ENCODE data around the gene CCDC38. TPM values are rescaled to one million over a fixed set of nuclear protein-coding genes. Genes with fewer than 3 reads are reported as not detected.
A peak's percentile ranks its signal among the peaks of the same experiment; 100 is the strongest.
"Not testable (repeated sequence)": the region's sequence is repeated elsewhere in the genome, so short reads cannot be mapped to it uniquely, and the experiment has no call there.

CCDC38 gene
- total RNA-seq, 1 donor from 2014 or later, result not detected

GRCh38 chr12:95848575-95849388, 93.6 kb downstream of the CCDC38 start:
- TF ChIP-seq CTCF (IDR thresholded peaks at IDR 0.05), result peak; percentile 63
- no peak for DNase-seq (ENCODE audit: extremely low spot score, unreplicated experiment)
- Mint-ChIP-seq H3K9me3 (ENCODE audit: unreplicated experiment) (no peaks in the 10 kb centered on the region), H3K27ac (ENCODE audit: unreplicated experiment) (no peak overlapping the region), H3K4me3 (ENCODE audit: unreplicated experiment) (no peak overlapping the region), H3K4me1 (ENCODE audit: unreplicated experiment) (peaks cover 4% of the 10 kb centered on the region), H3K36me3 (ENCODE audit: unreplicated experiment) (no peaks in the 10 kb centered on the region), H3K27me3 (ENCODE audit: unreplicated experiment) (peaks cover 36% of the 10 kb centered on the region)

- peaks cover 33% of the 10 kb centered on the region for H3K27me3 Mint-ChIP-seq (ENCODE audit: unreplicated experiment)
- not testable (repeated sequence) for H3K4me1 Mint-ChIP-seq (ENCODE audit: unreplicated experiment); DNase-seq (ENCODE audit: extremely low spot score, unreplicated experiment); H3K4me3 Mint-ChIP-seq (ENCODE audit: unreplicated experiment); H3K9me3 Mint-ChIP-seq (ENCODE audit: unreplicated experiment); H3K36me3 Mint-ChIP-seq (ENCODE audit: unreplicated experiment); H3K27ac Mint-ChIP-seq (ENCODE audit: unreplicated experiment)
Measured at GRCh38 chr12:95842426-95842825, 100.0 kb downstream of the CCDC38 start.

- H3K36me3 Mint-ChIP-seq (ENCODE audit: unreplicated experiment), result no peaks in the 10 kb centered on the region
- H3K27ac Mint-ChIP-seq (ENCODE audit: unreplicated experiment), result no peak overlapping the region
- H3K9me3 Mint-ChIP-seq (ENCODE audit: unreplicated experiment), result no peaks in the 10 kb centered on the region
- TF ChIP-seq CTCF (IDR thresholded peaks at IDR 0.05), result no peak
- H3K4me3 Mint-ChIP-seq (ENCODE audit: unreplicated experiment), result no peak overlapping the region
- DNase-seq (ENCODE audit: extremely low spot score, unreplicated experiment), result no peak
- peaks cover 8% of the 10 kb centered on the region for H3K4me1 Mint-ChIP-seq (ENCODE audit: unreplicated experiment)
- peaks cover 41% of the 10 kb centered on the region for H3K27me3 Mint-ChIP-seq (ENCODE audit: unreplicated experiment)
Measured at GRCh38 chr12:95838125-95838524, 104.3 kb downstream of the CCDC38 start.

- H3K9me3 Mint-ChIP-seq (ENCODE audit: unreplicated experiment), result no peaks in the 10 kb centered on the region
- no peak for DNase-seq (ENCODE audit: extremely low spot score, unreplicated experiment)
- no peaks in the 10 kb centered on the region for H3K36me3 Mint-ChIP-seq (ENCODE audit: unreplicated experiment)
- H3K4me3 Mint-ChIP-seq (ENCODE audit: unreplicated experiment), result no peak overlapping the region
- H3K4me1 Mint-ChIP-seq (ENCODE audit: unreplicated experiment), result peaks cover 8% of the 10 kb centered on the region
- no peak for TF ChIP-seq CTCF (IDR thresholded peaks at IDR 0.05)
- peaks cover 38% of the 10 kb centered on the region for H3K27me3 Mint-ChIP-seq (ENCODE audit: unreplicated experiment)
- no peak overlapping the region for H3K27ac Mint-ChIP-seq (ENCODE audit: unreplicated experiment)
Measured at GRCh38 chr12:95837240-95838038, 105.0 kb downstream of the CCDC38 start.

GRCh38 chr12:95836630-95837239, 105.7 kb downstream of the CCDC38 start:
- Mint-ChIP-seq H3K27ac (ENCODE audit: unreplicated experiment) (no peak overlapping the region), H3K9me3 (ENCODE audit: unreplicated experiment) (no peaks in the 10 kb centered on the region), H3K4me3 (ENCODE audit: unreplicated experiment) (no peak overlapping the region), H3K4me1 (ENCODE audit: unreplicated experiment) (peaks cover 8% of the 10 kb centered on the region), H3K27me3 (ENCODE audit: unreplicated experiment) (peaks cover 43% of the 10 kb centered on the region), H3K36me3 (ENCODE audit: unreplicated experiment) (no peaks in the 10 kb centered on the region)
- no peak for TF ChIP-seq CTCF (IDR thresholded peaks at IDR 0.05)
- no peak for DNase-seq (ENCODE audit: extremely low spot score, unreplicated experiment)

All from osteocyte (in vitro differentiated cells).